HEK293 (cell line): Measurements from ENCODE around the gene COA8.

Source experiments
- BCL11B ChIP-seq: fragments of 450-650 bp; formaldehyde crosslinking; IDR thresholded peaks from 2 replicates; pipeline ENCODE4 v1.5.1; 2016; ENCODE audit warnings: low read depth, missing biosample characterization, missing genetic modification characterization
- GLIS1 ChIP-seq: fragments of 450-650 bp; formaldehyde crosslinking; IDR thresholded peaks from 2 replicates; pipeline ENCODE4 v1.5.1; 2016; ENCODE audit warnings: missing biosample characterization, missing genetic modification characterization
- IKZF3 ChIP-seq: fragments of 450-650 bp; IDR thresholded peaks from 2 replicates; pipeline ENCODE4 v1.5.0; 2018; ENCODE audit warnings: missing biosample characterization, mild to moderate bottlenecking, missing genetic modification characterization, moderate library complexity
- SCRT2 ChIP-seq: fragments of 450-650 bp; formaldehyde crosslinking; IDR thresholded peaks from 2 replicates; pipeline ENCODE4 v1.5.1; 2016; ENCODE audit warnings: missing biosample characterization, missing genetic modification characterization
- SP3 ChIP-seq: fragments of 450-650 bp; formaldehyde crosslinking; IDR thresholded peaks from 2 replicates; pipeline ENCODE4 v1.5.1; 2016; ENCODE audit warnings: missing biosample characterization, missing genetic modification characterization
- SP7 ChIP-seq: fragments of 450-650 bp; formaldehyde crosslinking; IDR thresholded peaks from 2 replicates; pipeline ENCODE4 v1.5.1; 2016; ENCODE audit warnings: missing biosample characterization, missing genetic modification characterization
- WT1 ChIP-seq: fragments of 450-650 bp; formaldehyde crosslinking; IDR thresholded peaks from 2 replicates; pipeline ENCODE4 v1.5.1; 2016; ENCODE audit warnings: missing biosample characterization, missing genetic modification characterization
- ZBTB17 ChIP-seq: fragments of 450-650 bp; formaldehyde crosslinking; IDR thresholded peaks from 2 replicates; pipeline ENCODE4 v1.5.1; 2016; ENCODE audit warnings: missing biosample characterization, missing genetic modification characterization
- ZBTB8A ChIP-seq: fragments of 450-650 bp; formaldehyde crosslinking; IDR thresholded peaks from 2 replicates; pipeline ENCODE4 v1.5.1; 2016; ENCODE audit warnings: missing biosample characterization, missing genetic modification characterization
- ZEB2 ChIP-seq: fragments of 450-650 bp; formaldehyde crosslinking; IDR thresholded peaks from 2 replicates; pipeline ENCODE4 v1.5.1; 2016; ENCODE audit warnings: missing biosample characterization, missing genetic modification characterization
- ZIC2 ChIP-seq: fragments of 450-650 bp; formaldehyde crosslinking; IDR thresholded peaks from 2 replicates; pipeline ENCODE4 v1.5.1; 2016; ENCODE audit warnings: missing biosample characterization, missing genetic modification characterization
- ZNF112 ChIP-seq: fragments of 450-650 bp; formaldehyde crosslinking; IDR thresholded peaks from 2 replicates; pipeline ENCODE4 v1.5.0; 2017; ENCODE audit warnings: missing biosample characterization, missing genetic modification characterization
- ZNF133 ChIP-seq: fragments of 450-650 bp; formaldehyde crosslinking; IDR thresholded peaks from 2 replicates; pipeline ENCODE4 v1.5.1; 2016; ENCODE audit warnings: missing biosample characterization, missing genetic modification characterization
- ZNF24 ChIP-seq: fragments of 450-650 bp; formaldehyde crosslinking; IDR thresholded peaks from 2 replicates; pipeline ENCODE4 v1.5.1; 2016; ENCODE audit warnings: missing biosample characterization, missing genetic modification characterization
- ZNF311 ChIP-seq: fragments of 450-650 bp; formaldehyde crosslinking; IDR thresholded peaks from 2 replicates; pipeline ENCODE4 v1.5.1; 2017; ENCODE audit warnings: missing biosample characterization, missing genetic modification characterization, borderline replicate concordance
- ZNF324 ChIP-seq: fragments of 450-650 bp; formaldehyde crosslinking; IDR thresholded peaks from 2 replicates; pipeline ENCODE4 v1.5.1; 2016; ENCODE audit warnings: missing biosample characterization, missing genetic modification characterization
- ZNF394 ChIP-seq: fragments of 450-650 bp; formaldehyde crosslinking; IDR thresholded peaks from 2 replicates; pipeline ENCODE4 v1.5.1; 2016; ENCODE audit warnings: missing biosample characterization, missing genetic modification characterization, mild to moderate bottlenecking, moderate library complexity, borderline replicate concordance
- ZNF560 ChIP-seq: fragments of 450-650 bp; formaldehyde crosslinking; IDR thresholded peaks from 2 replicates; pipeline ENCODE4 v1.5.1; 2017; ENCODE audit warnings: missing biosample characterization, missing genetic modification characterization, borderline replicate concordance
- ZNF596 ChIP-seq: fragments of 450-650 bp; IDR thresholded peaks from 2 replicates; pipeline ENCODE4 v1.5.0; 2018; ENCODE audit warnings: missing biosample characterization, mild to moderate bottlenecking, missing genetic modification characterization, moderate library complexity
- ZNF600 ChIP-seq: fragments of 450-650 bp; formaldehyde crosslinking; IDR thresholded peaks from 2 replicates; pipeline ENCODE4 v1.5.1; 2016; ENCODE audit warnings: missing biosample characterization, missing genetic modification characterization
- ZNF610 ChIP-seq: fragments of 450-650 bp; formaldehyde crosslinking; IDR thresholded peaks from 2 replicates; pipeline ENCODE4 v1.5.1; 2016; ENCODE audit warnings: missing biosample characterization, missing genetic modification characterization, borderline replicate concordance
- ZNF629 ChIP-seq: fragments of 450-650 bp; formaldehyde crosslinking; IDR thresholded peaks from 2 replicates; pipeline ENCODE4 v1.5.1; 2017; ENCODE audit warnings: missing biosample characterization, missing genetic modification characterization
- ZNF654 ChIP-seq: fragments of 450-650 bp; formaldehyde crosslinking; IDR thresholded peaks from 2 replicates; pipeline ENCODE4 v1.5.1; 2016; ENCODE audit warnings: low read depth, missing biosample characterization, missing genetic modification characterization
- ZNF660 ChIP-seq: fragments of 450-650 bp; IDR thresholded peaks from 2 replicates; pipeline ENCODE4 v1.5.1; 2018; ENCODE audit warnings: missing biosample characterization, mild to moderate bottlenecking, missing genetic modification characterization
- ZNF670 ChIP-seq: fragments of 450-650 bp; formaldehyde crosslinking; IDR thresholded peaks from 2 replicates; pipeline ENCODE4 v1.5.1; 2016; ENCODE audit warnings: missing biosample characterization, missing genetic modification characterization, low read depth
- ZNF768 ChIP-seq: fragments of 450-650 bp; formaldehyde crosslinking; IDR thresholded peaks from 2 replicates; pipeline ENCODE4 v1.5.1; 2018; ENCODE audit warnings: missing biosample characterization, mild to moderate bottlenecking, missing genetic modification characterization
- ZNF837 ChIP-seq: fragments of 450-650 bp; formaldehyde crosslinking; IDR thresholded peaks from 2 replicates; pipeline ENCODE4 v1.5.1; 2016; ENCODE audit warnings: missing biosample characterization, missing genetic modification characterization
- ZSCAN23 ChIP-seq: fragments of 450-650 bp; formaldehyde crosslinking; IDR thresholded peaks from 2 replicates; pipeline ENCODE4 v1.5.1; 2016; ENCODE audit warnings: missing biosample characterization, missing genetic modification characterization
- TF ChIP-seq, protein P1 (sequence below): fragments of 450-650 bp; formaldehyde crosslinking; IDR thresholded peaks from 2 replicates; pipeline ENCODE4 v1.5.1; 2016; ENCODE audit warnings: missing biosample characterization, missing genetic modification characterization
- TF ChIP-seq, protein P2 (sequence below): fragments of 450-650 bp; formaldehyde crosslinking; IDR thresholded peaks from 2 replicates; pipeline ENCODE4 v1.5.1; 2016; ENCODE audit warnings: missing biosample characterization, missing genetic modification characterization
- TF ChIP-seq, protein P3 (sequence below): fragments of 450-650 bp; formaldehyde crosslinking; IDR thresholded peaks from 2 replicates; pipeline ENCODE4 v1.5.1; 2016; ENCODE audit warnings: missing biosample characterization, missing genetic modification characterization, low read depth
- TF ChIP-seq, protein P4 (sequence below): fragments of 450-650 bp; formaldehyde crosslinking; IDR thresholded peaks from 2 replicates; pipeline ENCODE4 v1.5.1; 2017; ENCODE audit warnings: missing biosample characterization, missing genetic modification characterization

COA8 gene

DNA sequence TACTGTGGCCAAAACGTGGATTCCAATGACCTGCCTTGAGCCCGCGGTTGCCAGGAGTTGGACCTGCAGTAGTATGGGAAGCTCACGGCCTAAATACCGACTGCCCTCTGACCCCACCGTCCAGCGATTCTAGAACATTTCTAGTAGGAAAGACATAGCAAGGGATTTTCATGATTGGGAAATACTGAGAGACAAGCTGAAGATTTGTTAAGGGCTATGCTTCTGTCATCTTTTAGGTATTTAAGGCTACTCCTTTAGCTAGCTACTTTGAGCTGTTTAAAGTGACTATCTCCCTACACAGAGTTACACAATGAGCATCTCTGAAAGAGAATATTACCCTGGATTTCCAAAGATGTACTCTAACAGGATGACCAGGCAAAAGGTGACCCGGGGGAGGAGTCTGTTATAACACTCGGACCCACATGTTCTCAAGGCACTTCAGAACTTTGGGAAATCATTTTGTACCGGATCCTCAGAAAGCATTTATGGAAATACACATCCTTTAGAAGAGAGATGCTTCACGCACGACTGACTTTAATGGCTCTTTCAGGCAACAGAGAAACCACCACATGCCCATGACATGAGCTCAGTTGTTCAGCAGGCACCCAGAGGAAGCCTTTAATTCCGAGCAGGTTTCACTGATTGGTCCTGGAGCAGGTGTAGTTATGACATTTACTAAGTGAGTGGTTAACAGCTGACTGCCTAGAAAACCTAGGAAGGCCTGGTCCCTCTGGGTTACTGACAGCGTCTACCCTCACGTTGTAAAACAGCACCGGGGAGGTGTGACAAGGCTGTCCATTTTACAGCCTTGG lies 4.5 kb upstream of the COA8 start (continued):
- 0 out of 2 replicates have a peak, but pooled peaks have one; percentile 51 for TF ChIP-seq ZNF324 (tag by site-specific recombination)
- peak; percentile 68 for TF ChIP-seq ZBTB8A (tag by site-specific recombination)
- TF ChIP-seq SP3 (tag by site-specific recombination) = peak; percentile 29; the same call in 1 of the 2 replicates
- TF ChIP-seq, protein P1, sequence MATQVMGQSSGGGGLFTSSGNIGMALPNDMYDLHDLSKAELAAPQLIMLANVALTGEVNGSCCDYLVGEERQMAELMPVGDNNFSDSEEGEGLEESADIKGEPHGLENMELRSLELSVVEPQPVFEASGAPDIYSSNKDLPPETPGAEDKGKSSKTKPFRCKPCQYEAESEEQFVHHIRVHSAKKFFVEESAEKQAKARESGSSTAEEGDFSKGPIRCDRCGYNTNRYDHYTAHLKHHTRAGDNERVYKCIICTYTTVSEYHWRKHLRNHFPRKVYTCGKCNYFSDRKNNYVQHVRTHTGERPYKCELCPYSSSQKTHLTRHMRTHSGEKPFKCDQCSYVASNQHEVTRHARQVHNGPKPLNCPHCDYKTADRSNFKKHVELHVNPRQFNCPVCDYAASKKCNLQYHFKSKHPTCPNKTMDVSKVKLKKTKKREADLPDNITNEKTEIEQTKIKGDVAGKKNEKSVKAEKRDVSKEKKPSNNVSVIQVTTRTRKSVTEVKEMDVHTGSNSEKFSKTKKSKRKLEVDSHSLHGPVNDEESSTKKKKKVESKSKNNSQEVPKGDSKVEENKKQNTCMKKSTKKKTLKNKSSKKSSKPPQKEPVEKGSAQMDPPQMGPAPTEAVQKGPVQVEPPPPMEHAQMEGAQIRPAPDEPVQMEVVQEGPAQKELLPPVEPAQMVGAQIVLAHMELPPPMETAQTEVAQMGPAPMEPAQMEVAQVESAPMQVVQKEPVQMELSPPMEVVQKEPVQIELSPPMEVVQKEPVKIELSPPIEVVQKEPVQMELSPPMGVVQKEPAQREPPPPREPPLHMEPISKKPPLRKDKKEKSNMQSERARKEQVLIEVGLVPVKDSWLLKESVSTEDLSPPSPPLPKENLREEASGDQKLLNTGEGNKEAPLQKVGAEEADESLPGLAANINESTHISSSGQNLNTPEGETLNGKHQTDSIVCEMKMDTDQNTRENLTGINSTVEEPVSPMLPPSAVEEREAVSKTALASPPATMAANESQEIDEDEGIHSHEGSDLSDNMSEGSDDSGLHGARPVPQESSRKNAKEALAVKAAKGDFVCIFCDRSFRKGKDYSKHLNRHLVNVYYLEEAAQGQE (tag by site-specific recombination) = no peak
- TF ChIP-seq, protein P2, sequence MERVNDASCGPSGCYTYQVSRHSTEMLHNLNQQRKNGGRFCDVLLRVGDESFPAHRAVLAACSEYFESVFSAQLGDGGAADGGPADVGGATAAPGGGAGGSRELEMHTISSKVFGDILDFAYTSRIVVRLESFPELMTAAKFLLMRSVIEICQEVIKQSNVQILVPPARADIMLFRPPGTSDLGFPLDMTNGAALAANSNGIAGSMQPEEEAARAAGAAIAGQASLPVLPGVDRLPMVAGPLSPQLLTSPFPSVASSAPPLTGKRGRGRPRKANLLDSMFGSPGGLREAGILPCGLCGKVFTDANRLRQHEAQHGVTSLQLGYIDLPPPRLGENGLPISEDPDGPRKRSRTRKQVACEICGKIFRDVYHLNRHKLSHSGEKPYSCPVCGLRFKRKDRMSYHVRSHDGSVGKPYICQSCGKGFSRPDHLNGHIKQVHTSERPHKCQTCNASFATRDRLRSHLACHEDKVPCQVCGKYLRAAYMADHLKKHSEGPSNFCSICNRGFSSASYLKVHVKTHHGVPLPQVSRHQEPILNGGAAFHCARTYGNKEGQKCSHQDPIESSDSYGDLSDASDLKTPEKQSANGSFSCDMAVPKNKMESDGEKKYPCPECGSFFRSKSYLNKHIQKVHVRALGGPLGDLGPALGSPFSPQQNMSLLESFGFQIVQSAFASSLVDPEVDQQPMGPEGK (tag by site-specific recombination) = peak; percentile 62; the same call in 1 of the 2 replicates
- TF ChIP-seq ZIC2 (tag by site-specific recombination) = no peak
- TF ChIP-seq ZNF24 (tag by site-specific recombination) = peak; percentile 82; the same call in 1 of the 2 replicates
- TF ChIP-seq ZNF629 (tag by site-specific recombination) = peak; percentile 94
- peak; percentile 65; the same call in 1 of the 2 replicates for TF ChIP-seq WT1 (tag by site-specific recombination)
- no peak for TF ChIP-seq ZNF311 (tag by site-specific recombination)
- no peak for TF ChIP-seq ZNF837 (tag by site-specific recombination)
- TF ChIP-seq ZNF610 (tag by site-specific recombination) = peak; percentile 18; the same call in 1 of the 2 replicates
- peak; percentile 85 for TF ChIP-seq ZNF660
- no peak for TF ChIP-seq ZNF768
- peak; percentile 96 for TF ChIP-seq ZNF394
- peak; percentile 94 for TF ChIP-seq ZBTB17
- TF ChIP-seq, protein P3, sequence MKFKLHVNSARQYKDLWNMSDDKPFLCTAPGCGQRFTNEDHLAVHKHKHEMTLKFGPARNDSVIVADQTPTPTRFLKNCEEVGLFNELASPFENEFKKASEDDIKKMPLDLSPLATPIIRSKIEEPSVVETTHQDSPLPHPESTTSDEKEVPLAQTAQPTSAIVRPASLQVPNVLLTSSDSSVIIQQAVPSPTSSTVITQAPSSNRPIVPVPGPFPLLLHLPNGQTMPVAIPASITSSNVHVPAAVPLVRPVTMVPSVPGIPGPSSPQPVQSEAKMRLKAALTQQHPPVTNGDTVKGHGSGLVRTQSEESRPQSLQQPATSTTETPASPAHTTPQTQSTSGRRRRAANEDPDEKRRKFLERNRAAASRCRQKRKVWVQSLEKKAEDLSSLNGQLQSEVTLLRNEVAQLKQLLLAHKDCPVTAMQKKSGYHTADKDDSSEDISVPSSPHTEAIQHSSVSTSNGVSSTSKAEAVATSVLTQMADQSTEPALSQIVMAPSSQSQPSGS = peak; percentile 62; the same call in 1 of the 2 replicates
- no peak for TF ChIP-seq ZNF670
- no peak for TF ChIP-seq ZNF560 (tag by site-specific recombination)
- TF ChIP-seq ZEB2 (tag by site-specific recombination) = peak; percentile 88
- TF ChIP-seq ZNF133 = no peak
- peak; percentile 62 for TF ChIP-seq SCRT2
- peak; percentile 89 for TF ChIP-seq ZNF600 (tag by site-specific recombination)
- TF ChIP-seq, protein P4, sequence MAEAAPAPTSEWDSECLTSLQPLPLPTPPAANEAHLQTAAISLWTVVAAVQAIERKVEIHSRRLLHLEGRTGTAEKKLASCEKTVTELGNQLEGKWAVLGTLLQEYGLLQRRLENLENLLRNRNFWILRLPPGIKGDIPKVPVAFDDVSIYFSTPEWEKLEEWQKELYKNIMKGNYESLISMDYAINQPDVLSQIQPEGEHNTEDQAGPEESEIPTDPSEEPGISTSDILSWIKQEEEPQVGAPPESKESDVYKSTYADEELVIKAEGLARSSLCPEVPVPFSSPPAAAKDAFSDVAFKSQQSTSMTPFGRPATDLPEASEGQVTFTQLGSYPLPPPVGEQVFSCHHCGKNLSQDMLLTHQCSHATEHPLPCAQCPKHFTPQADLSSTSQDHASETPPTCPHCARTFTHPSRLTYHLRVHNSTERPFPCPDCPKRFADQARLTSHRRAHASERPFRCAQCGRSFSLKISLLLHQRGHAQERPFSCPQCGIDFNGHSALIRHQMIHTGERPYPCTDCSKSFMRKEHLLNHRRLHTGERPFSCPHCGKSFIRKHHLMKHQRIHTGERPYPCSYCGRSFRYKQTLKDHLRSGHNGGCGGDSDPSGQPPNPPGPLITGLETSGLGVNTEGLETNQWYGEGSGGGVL (tag by site-specific recombination) = peak; percentile 44; the same call in 1 of the 2 replicates
- TF ChIP-seq GLIS1 (tag by site-specific recombination) = peak; percentile 89
- no peak for TF ChIP-seq ZNF654 (tag by site-specific recombination)
- TF ChIP-seq BCL11B (tag by site-specific recombination) = no peak
- TF ChIP-seq ZNF112 (tag by site-specific recombination) = no peak
- TF ChIP-seq IKZF3 (tag by site-specific recombination) = peak; percentile 68
- peak; percentile 21; the same call in 1 of the 2 replicates for TF ChIP-seq ZNF596 (tag by site-specific recombination)
- 0 out of 2 replicates have a peak, but pooled peaks have one; percentile 35 for TF ChIP-seq ZSCAN23
- TF ChIP-seq SP7 (tag by site-specific recombination) = peak; percentile 92
